Thoracic aorta (tissue), 2 donors: Measurements from ENCODE around the gene KLHL33. TPM values are rescaled to one million over a fixed set of nuclear protein-coding genes. Genes with fewer than 3 reads are reported as not detected.

Experiments
- ATAC-seq: fragments of 150-250 bp; one replicate; pipeline ENCODE4 v1.8.0; 2017; ENCODE audit warnings: low read depth; ENCODE audit not compliant: insufficient number of reproducible peaks, low FRiP score
- DNase-seq: peaks from one replicate; pipeline ENCODE4 v3.0.0-alpha.2; 2020; ENCODE audit warnings: low spot score
- H3K27ac ChIP-seq, 2 donors: fragments of 200-600 bp; sonication (generic); 1 replicate in 1 of 2; 2 replicates in 1 of 2; pipeline ENCODE4 v1.5.1; 2016; ENCODE audit warnings: mild to moderate bottlenecking in 2 of 2, moderate library complexity in 2 of 2
- H3K27me3 ChIP-seq: fragments of 200-600 bp; sonication (generic); replicated peaks from 2 replicates; pipeline ENCODE4 v1.6.0; 2016; ENCODE audit warnings: mild to moderate bottlenecking; ENCODE audit not compliant: insufficient read depth
- H3K36me3 ChIP-seq: fragments of 200-600 bp; sonication (generic); one replicate; pipeline ENCODE4 v1.5.1; 2016
- H3K4me1 ChIP-seq, 2 donors: fragments of 200-600 bp; sonication (generic); 1 replicate in 1 of 2; 2 replicates in 1 of 2; pipeline versions ENCODE4 v1.5.1 to v1.6.0; 2016; ENCODE audit warnings: low read depth in 2 of 2, mild to moderate bottlenecking in 1 of 2; ENCODE audit not compliant: control insufficient read depth in 1 of 2
- H3K4me3 ChIP-seq: fragments of 200-600 bp; sonication (generic); 2 replicates; pipeline ENCODE4 v1.5.1; 2016; ENCODE audit warnings: mild to moderate bottlenecking
- H3K9me3 ChIP-seq: fragments of 200-600 bp; sonication (generic); 2 replicates; pipeline ENCODE4 v1.5.1; 2016
- total RNA-seq, 2 donors: library from RNA; depleted of rRNA; stranded (reverse); fragments of >200 nt; gene quantifications; one replicate each; pipeline versions ENCODE4 v1.1.0 to v1.2.3, GENCODE V29; 2016
- TF ChIP-seq, protein P1 (sequence below): fragments of 200-600 bp; sonication (generic); IDR thresholded peaks from one replicate; pipeline ENCODE4 v1.5.1; 2019; ENCODE audit warnings: antibody characterized with exemption

KLHL33 gene
- total RNA-seq, 2 donors from 2014 or later = 0.14 to 0.42 TPM

- no peak overlapping the region for H3K4me3 ChIP-seq
- DNase-seq (no peak), ATAC-seq (no peak)
- H3K9me3 ChIP-seq = no peaks in the 10 kb centered on the region
- H3K4me1 ChIP-seq = peaks cover 5 to 6% of the 10 kb centered on the region in 2 donors
- H3K27ac ChIP-seq = no peak overlapping the region
- no peaks in the 10 kb centered on the region for H3K27me3 ChIP-seq
- H3K36me3 ChIP-seq = peaks cover 14% of the 10 kb centered on the region
- TF ChIP-seq, protein P1, sequence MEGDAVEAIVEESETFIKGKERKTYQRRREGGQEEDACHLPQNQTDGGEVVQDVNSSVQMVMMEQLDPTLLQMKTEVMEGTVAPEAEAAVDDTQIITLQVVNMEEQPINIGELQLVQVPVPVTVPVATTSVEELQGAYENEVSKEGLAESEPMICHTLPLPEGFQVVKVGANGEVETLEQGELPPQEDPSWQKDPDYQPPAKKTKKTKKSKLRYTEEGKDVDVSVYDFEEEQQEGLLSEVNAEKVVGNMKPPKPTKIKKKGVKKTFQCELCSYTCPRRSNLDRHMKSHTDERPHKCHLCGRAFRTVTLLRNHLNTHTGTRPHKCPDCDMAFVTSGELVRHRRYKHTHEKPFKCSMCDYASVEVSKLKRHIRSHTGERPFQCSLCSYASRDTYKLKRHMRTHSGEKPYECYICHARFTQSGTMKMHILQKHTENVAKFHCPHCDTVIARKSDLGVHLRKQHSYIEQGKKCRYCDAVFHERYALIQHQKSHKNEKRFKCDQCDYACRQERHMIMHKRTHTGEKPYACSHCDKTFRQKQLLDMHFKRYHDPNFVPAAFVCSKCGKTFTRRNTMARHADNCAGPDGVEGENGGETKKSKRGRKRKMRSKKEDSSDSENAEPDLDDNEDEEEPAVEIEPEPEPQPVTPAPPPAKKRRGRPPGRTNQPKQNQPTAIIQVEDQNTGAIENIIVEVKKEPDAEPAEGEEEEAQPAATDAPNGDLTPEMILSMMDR = no peak
Observed at GRCh38 chr14:20476776-20477175, 40.8 kb upstream of the KLHL33 start.

DNA sequence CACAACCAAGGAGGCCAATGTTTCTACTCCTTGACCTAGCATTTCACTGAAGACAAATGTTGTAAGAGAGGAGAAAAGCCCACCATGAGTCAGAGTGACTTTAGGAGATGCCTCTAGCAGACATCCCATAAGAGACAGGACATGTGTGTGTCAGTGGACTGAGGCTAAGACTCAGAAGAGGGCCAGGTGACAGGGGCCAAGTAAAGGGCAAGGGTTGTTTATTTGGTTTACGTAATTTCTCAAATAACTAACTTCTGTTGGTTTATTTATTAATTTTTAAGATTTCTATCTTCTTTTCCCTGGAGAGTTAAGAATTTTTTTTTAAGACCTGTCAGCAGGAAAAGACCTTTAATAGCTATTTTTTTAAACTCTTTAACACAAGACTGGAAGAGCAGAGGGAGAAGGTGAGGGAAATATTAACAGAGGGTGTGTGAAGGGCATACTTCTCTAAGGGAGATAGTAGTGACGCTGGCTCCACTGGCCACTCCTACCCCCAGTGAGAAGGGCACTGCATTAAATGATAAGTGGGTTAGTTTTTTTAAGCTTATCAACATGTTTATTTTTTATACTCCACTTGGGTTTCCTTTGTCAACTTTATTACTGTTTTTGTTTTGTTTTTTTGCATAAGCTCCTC, 36.7 kb upstream of the KLHL33 start:
- H3K4me1 ChIP-seq = peaks cover 11 to 17% of the 10 kb centered on the region in 2 donors
- peaks cover 14% of the 10 kb centered on the region for H3K36me3 ChIP-seq
- H3K27me3 ChIP-seq = no peaks in the 10 kb centered on the region
- TF ChIP-seq, protein P1 = no peak
- DNase-seq (no peak), ATAC-seq (no peak)
- H3K9me3 ChIP-seq = no peaks in the 10 kb centered on the region
- H3K27ac ChIP-seq = no peak overlapping the region
- H3K4me3 ChIP-seq = no peak overlapping the region

- no peaks in the 10 kb centered on the region for H3K9me3 ChIP-seq
- H3K27me3 ChIP-seq = no peaks in the 10 kb centered on the region
- TF ChIP-seq, protein P1 = no peak
Observed at GRCh38 chr14:20470603-20470901, 34.6 kb upstream of the KLHL33 start.

GRCh38 chr14:20469890-20470602, 34.1 kb upstream of the KLHL33 start:
- Histone ChIP-seq H3K9me3 (no peaks in the 10 kb centered on the region), H3K4me1 (peaks cover 5 to 13% of the 10 kb centered on the region in 2 donors), H3K27ac (peak overlapping the region; percentile 84 to 90), H3K4me3 (peak overlapping the region; percentile 90), H3K27me3 (no peaks in the 10 kb centered on the region), H3K36me3 (peaks cover 6% of the 10 kb centered on the region)
- TF ChIP-seq, protein P1 = no peak
- peak; percentile 76 for ATAC-seq
- peak; percentile 45 for DNase-seq

More at GRCh38 chr14:20470603-20470901, 34.6 kb upstream of the KLHL33 start:
- Histone ChIP-seq H3K27ac (peak overlapping the region; percentile 84 to 90), H3K4me3 (peak overlapping the region; percentile 90), H3K36me3 (peaks cover 7% of the 10 kb centered on the region), H3K4me1 (peaks cover 5 to 13% of the 10 kb centered on the region in 2 donors)
- DNase-seq (no peak), ATAC-seq (no peak)

DNA sequence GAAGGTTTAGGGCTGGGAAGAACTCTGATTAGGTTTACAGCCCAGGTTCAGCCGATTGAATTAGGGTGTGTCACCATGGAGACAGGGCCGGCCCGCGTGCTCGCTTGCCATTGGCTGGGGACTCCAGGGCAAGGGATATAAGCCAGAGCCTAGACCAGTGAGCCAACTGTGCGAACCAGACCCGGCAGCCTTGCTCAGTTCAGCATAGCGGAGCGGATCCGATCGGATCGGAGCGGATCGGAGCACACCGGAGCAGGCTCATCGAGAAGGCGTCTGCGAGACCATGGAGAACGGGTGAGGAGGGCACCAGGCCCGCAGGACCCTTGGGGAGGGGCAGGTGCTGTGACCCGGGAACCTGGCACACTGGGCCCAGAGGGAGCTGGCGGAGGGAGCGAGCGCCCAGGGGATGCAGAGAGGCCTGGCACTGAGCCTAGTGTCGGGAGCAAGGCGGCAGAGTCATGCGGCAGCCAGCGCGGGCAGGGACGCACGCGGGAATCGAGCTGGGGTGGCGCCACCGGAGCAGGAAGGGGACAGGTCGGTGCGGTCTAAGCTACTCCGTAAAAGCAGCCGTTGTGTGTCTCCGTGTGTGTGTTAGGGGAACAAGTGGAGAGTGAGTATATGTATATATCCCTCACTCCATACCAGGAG, 33.4 kb upstream of the KLHL33 start, which contains the start of gene PNP:
PNP (plus strand) TSS at position 165 of the 648 bp plus-strand sequence; CDS start at position 284, 119 bp downstream.
- Histone ChIP-seq H3K27ac (peak within 1 kb of the TSS; percentile 84 to 90), H3K27me3 (no peaks in the 10 kb centered on the region), H3K4me3 (peak within 1 kb of the TSS; percentile 90), H3K36me3 (no peaks in the 10 kb centered on the region), H3K9me3 (no peaks in the 10 kb centered on the region), H3K4me1 (peaks cover 5 to 13% of the 10 kb centered on the region in 2 donors)
- TF ChIP-seq, protein P1 = no peak
- peak; percentile 73 for DNase-seq
- peak; percentile 82 for ATAC-seq
